CD8-positive, alpha-beta memory T cell (primary cell): ENCODE data around the gene PABPN1. TPM values are rescaled to one million over a fixed set of nuclear protein-coding genes. Genes with fewer than 3 reads are reported as not detected.

Experiments used
- CTCF ChIA-PET: fragments of 350-600 bp; sonication (Branson Sonifier 250); formaldehyde crosslinking; loops from one replicate; lab custom pipeline; 2021; ENCODE audit warnings: antibody characterized with exemption; lab: Charles Lee
- POLR2A ChIA-PET: fragments of 350-600 bp; sonication (Branson Sonifier 250); formaldehyde crosslinking; loops from one replicate; lab custom pipeline; 2021; ENCODE audit warnings: antibody characterized with exemption; lab: Charles Lee
- DNase-seq, 5 donors: peaks; one replicate each; pipeline versions ENCODE4 v3.0.0 to v3.0.0-alpha.2; 2020 to 2022; ENCODE audit warnings: mixed read lengths in 1 of 5
- H3K27ac ChIP-seq: one replicate; pipeline ENCODE4 v1.7.0; 2013; ENCODE audit warnings: low read depth, mild to moderate bottlenecking, low read length, moderate library complexity
- H3K27me3 ChIP-seq: 2 replicates; pipeline ENCODE4 v1.7.0; 2013; ENCODE audit warnings: low read length, mild to moderate bottlenecking; ENCODE audit not compliant: insufficient read depth, poor library complexity, severe bottlenecking
- H3K36me3 ChIP-seq: 2 replicates; pipeline ENCODE4 v1.7.0; 2013; ENCODE audit warnings: mild to moderate bottlenecking, low read length, moderate library complexity; ENCODE audit not compliant: insufficient read depth
- H3K4me1 ChIP-seq: 2 replicates; pipeline ENCODE4 v1.7.0; 2013; ENCODE audit warnings: mild to moderate bottlenecking, low read length, moderate library complexity; ENCODE audit not compliant: insufficient read depth
- H3K4me3 ChIP-seq: 2 replicates; pipeline ENCODE4 v1.7.0; 2013; ENCODE audit warnings: mild to moderate bottlenecking, low read length
- H3K9me3 ChIP-seq: 2 replicates; pipeline ENCODE4 v1.7.0; 2013; ENCODE audit warnings: mild to moderate bottlenecking, low read length
- H3K27ac Mint-ChIP-seq, 8 donors: one replicate each; pipeline ENCODE4 v1.8.0; 2020 to 2021; ENCODE audit warnings: mixed read lengths in 8 of 8, mild to moderate bottlenecking in 6 of 8, inconsistent platforms in 3 of 8, moderate library complexity in 3 of 8
- H3K27me3 Mint-ChIP-seq, 2 donors: one replicate each; pipeline ENCODE4 v1.8.0; 2020 to 2021; ENCODE audit warnings: mixed read lengths in 2 of 2, mild to moderate bottlenecking in 1 of 2, moderate library complexity in 1 of 2
- H3K36me3 Mint-ChIP-seq, 3 donors: one replicate each; pipeline ENCODE4 v1.8.0; 2020 to 2021; ENCODE audit warnings: mixed read lengths in 3 of 3, inconsistent platforms in 1 of 3, mild to moderate bottlenecking in 1 of 3
- H3K4me1 Mint-ChIP-seq, 3 donors: one replicate each; pipeline ENCODE4 v1.8.0; 2020 to 2021; ENCODE audit warnings: mixed read lengths in 3 of 3, inconsistent platforms in 1 of 3, mild to moderate bottlenecking in 1 of 3
- H3K4me3 Mint-ChIP-seq, 7 donors: one replicate each; pipeline ENCODE4 v1.8.0; 2020 to 2021; ENCODE audit warnings: mixed read lengths in 7 of 7, mild to moderate bottlenecking in 6 of 7, moderate library complexity in 4 of 7, inconsistent platforms in 2 of 7
- H3K9me3 Mint-ChIP-seq, 5 donors: one replicate each; pipeline ENCODE4 v1.8.0; 2020 to 2022; ENCODE audit warnings: mixed read lengths in 5 of 5, mild to moderate bottlenecking in 3 of 5, moderate library complexity in 2 of 5, inconsistent platforms in 1 of 5
- polyA plus RNA-seq: library from polyadenylated mRNA; unstranded; fragments of 300-500 nt; fragmentation: Illumina TruSeq; gene quantifications from one replicate; pipeline ENCODE4 v1.2.3, GENCODE V29; 2021
- total RNA-seq, 2 experiments: library from RNA; stranded (reverse); gene quantifications; one replicate each; pipeline ENCODE4 v1.2.3, GENCODE V29; 2021

Gene PABPN1
- total and polyA plus RNA-seq, 3 experiments from 2014 or later = 125 to 308 (median 308) TPM

- Mint-ChIP-seq H3K27ac (peak within 1 kb of the TSS; percentile 92 to 100 (median 99)), H3K4me1 (peaks cover 17 to 30% (median 28%) of the 10 kb centered on the region in 3 donors), H3K4me3 (peak within 1 kb of the TSS; percentile 95 to 99 (median 97)), H3K27me3 (peaks cover 16 to 20% of the 10 kb centered on the region in 2 donors), H3K36me3 (peaks cover 0 to 14% (median 0%) of the 10 kb centered on the region in 3 donors), H3K9me3 (no peaks in the 10 kb centered on the region)
- Histone ChIP-seq H3K27me3 (peaks cover 10% of the 10 kb centered on the region), H3K9me3 (no peaks in the 10 kb centered on the region), H3K27ac (peak within 1 kb of the TSS; percentile 96), H3K36me3 (peaks cover 5% of the 10 kb centered on the region), H3K4me3 (peak within 1 kb of the TSS; percentile 96), H3K4me1 (peaks cover 21% of the 10 kb centered on the region)
- ChIA-PET POLR2A (interaction anchor here (0.5 to 5.4 kb wide), 10 partner anchors 10 to 249 kb away, joined by 3 to 146 read pairs (median 6); partner anchors contain the start of genes ACIN1, C14orf119, HOMEZ and PABPN1), CTCF (interaction anchor here (0.9 to 4.3 kb wide), 12 partner anchors 9 to 844 kb away, joined by 3 to 52 read pairs (median 4); partner anchors contain the start of genes ACIN1, C14orf119, HOMEZ and PABPN1)
- peak; percentile 78 to 91 (median 82) for DNase-seq
Measured at GRCh38 chr14:23302290-23303225, 18.7 kb upstream of the PABPN1 start, which contains the start of gene PPP1R3E. TSS of gene PPP1R3E (minus strand) at chr14:23302859. CDS start at chr14:23302576, 283 bp downstream.

DNA sequence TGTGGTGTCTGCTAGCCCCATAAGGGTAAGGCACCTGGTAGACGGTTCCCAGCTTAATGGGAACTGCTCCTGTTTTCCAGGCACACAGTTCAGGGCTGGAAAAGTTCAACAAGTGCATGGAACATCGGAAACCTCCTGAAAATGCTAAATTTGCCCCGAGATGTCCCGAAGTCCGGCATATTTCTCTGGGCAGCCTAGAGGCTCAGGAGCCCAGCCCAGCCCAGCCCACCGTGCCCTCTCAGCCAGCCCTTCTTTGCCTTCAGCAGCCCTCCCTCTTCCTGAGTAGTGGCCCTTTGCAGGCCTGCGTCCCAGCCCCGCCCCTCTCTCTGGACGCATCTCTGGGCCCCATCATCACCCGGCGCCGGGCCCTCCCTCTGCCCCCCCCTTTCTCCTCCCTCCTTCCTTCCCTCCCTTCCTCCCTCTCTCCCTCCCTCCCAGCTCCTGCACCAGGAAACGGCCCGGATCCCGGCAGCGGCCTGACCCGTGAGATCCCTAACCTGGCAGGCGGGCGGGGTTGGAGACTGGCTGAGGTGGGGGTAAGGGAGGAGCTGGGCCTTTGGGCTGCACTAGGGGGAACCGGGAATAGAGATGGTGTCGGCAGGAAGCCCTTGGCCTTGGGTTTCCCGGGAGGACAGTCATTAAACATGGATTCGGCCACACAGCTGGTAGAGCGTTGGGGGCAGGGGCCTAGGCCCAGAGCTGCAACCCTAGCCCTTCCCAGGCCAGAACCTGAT lies 14.7 kb upstream of the PABPN1 start, which contains the start of gene BCL2L2:
TSS of gene BCL2L2 (plus strand) at position 422 of the 734 bp plus-strand sequence. CDS start 935 bp downstream, outside the sequence.
- peaks cover 18 to 52% of the 10 kb centered on the region in 2 donors for H3K27me3 Mint-ChIP-seq
- Histone ChIP-seq H3K4me3 (no peak within 1 kb of the TSS), H3K36me3 (no peaks in the 10 kb centered on the region), H3K27me3 (peaks cover 12% of the 10 kb centered on the region), H3K4me1 (peaks cover 8% of the 10 kb centered on the region), H3K9me3 (no peaks in the 10 kb centered on the region), H3K27ac (peak within 1 kb of the TSS; percentile 71)
- peaks cover 0 to 4% (median 3%) of the 10 kb centered on the region in 3 donors for H3K36me3 Mint-ChIP-seq
- ChIA-PET POLR2A (interaction anchor here (0.6 to 1.0 kb wide), 2 partner anchors 9 to 15 kb away, joined by 3 to 5 read pairs; no protein-coding TSS in a partner anchor), CTCF (interaction anchor here (1.2 kb wide), 1 partner anchor 14 kb away, joined by 5 read pairs; the partner anchor contains the start of gene PABPN1)
- H3K4me3 Mint-ChIP-seq = peak within 1 kb of the TSS in 1 of 7 donors; percentile 32
- no peaks in the 10 kb centered on the region for H3K9me3 Mint-ChIP-seq
- no peak for DNase-seq
- H3K4me1 Mint-ChIP-seq = peaks cover 5 to 12% (median 9%) of the 10 kb centered on the region in 3 donors
- no peak within 1 kb of the TSS for H3K27ac Mint-ChIP-seq

DNA sequence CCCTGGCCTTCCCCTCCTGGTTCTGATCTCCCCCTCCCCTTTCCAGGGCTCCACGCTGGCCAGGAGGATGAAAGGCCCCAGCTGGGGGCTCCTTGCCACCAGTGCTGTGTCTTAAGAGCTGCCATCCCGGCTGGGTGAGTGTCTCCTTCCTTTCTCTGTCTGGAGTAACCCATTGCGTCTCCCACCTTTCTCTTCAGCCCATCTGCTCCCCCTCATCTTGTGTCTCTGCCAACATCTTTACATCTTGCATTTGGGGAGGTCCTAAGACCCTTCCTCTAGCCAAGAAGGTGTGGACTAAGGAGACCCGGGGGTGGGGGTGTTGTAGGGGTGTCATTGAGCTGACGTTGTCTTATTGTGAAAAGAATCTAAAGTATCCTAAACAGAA lies 14.1 kb upstream of the PABPN1 start:
- H3K4me3 ChIP-seq = no peak overlapping the region
- Mint-ChIP-seq H3K27ac (no peak overlapping the region), H3K4me3 (peak overlapping the region in 1 of 7 donors; percentile 15), H3K9me3 (no peaks in the 10 kb centered on the region), H3K36me3 (peaks cover 0 to 4% (median 3%) of the 10 kb centered on the region in 3 donors), H3K27me3 (peaks cover 18 to 52% of the 10 kb centered on the region in 2 donors), H3K4me1 (peaks cover 5 to 12% (median 9%) of the 10 kb centered on the region in 3 donors)
- peak overlapping the region; percentile 71 for H3K27ac ChIP-seq
- H3K36me3 ChIP-seq = no peaks in the 10 kb centered on the region
- peaks cover 12% of the 10 kb centered on the region for H3K27me3 ChIP-seq
- no peak for DNase-seq
- POLR2A ChIA-PET = interaction anchor here (1.0 kb wide), 1 partner anchor 15 kb away, joined by 3 read pairs; no protein-coding TSS in a partner anchor
- H3K4me1 ChIP-seq = peaks cover 8% of the 10 kb centered on the region
- CTCF ChIA-PET = interaction anchor here (1.2 kb wide), 1 partner anchor 14 kb away, joined by 5 read pairs; the partner anchor contains the start of gene PABPN1
- no peaks in the 10 kb centered on the region for H3K9me3 ChIP-seq

DNA sequence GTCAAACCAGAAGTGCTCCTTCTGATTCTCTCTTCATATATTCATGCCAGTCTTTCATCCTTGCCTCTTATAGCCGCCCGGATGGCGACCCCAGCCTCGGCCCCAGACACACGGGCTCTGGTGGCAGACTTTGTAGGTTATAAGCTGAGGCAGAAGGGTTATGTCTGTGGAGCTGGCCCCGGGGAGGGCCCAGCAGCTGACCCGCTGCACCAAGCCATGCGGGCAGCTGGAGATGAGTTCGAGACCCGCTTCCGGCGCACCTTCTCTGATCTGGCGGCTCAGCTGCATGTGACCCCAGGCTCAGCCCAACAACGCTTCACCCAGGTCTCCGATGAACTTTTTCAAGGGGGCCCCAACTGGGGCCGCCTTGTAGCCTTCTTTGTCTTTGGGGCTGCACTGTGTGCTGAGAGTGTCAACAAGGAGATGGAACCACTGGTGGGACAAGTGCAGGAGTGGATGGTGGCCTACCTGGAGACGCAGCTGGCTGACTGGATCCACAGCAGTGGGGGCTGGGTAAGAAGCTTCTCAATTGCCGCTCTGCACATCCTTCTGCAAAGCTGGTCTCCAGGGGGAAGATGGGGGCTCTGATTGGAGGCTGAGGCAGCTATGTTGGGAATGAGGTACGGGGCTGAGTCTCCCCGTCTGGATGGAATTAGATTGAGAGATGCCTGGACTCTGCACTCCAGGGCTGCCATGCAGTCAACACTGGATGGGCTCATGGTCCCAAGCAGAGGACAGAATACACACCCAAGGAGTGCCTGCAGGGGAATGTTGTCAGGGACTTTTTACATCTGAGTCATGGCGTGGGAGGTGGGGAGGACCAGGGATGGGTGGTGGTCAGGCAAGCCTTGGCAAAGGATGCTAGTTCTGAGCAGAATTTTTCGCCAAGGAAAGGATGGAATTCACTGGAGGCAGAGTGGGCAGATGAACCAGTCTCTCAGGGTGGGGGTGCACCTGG lies 13.3 kb upstream of the PABPN1 start:
- peaks cover 8% of the 10 kb centered on the region for H3K4me1 ChIP-seq
- no peaks in the 10 kb centered on the region for H3K9me3 ChIP-seq
- no peak for DNase-seq
- Mint-ChIP-seq H3K36me3 (peaks cover 0 to 4% (median 0%) of the 10 kb centered on the region in 3 donors), H3K4me3 (peak overlapping the region in 1 of 7 donors; percentile 15), H3K9me3 (no peaks in the 10 kb centered on the region), H3K27ac (peak overlapping the region in 2 of 8 donors; percentile 27 to 63), H3K4me1 (peaks cover 2 to 6% (median 3%) of the 10 kb centered on the region in 3 donors), H3K27me3 (peaks cover 19 to 55% of the 10 kb centered on the region in 2 donors)
- CTCF ChIA-PET = interaction anchor here (1.2 to 1.6 kb wide), 2 partner anchors 13 to 72 kb away, joined by 4 to 5 read pairs; partner anchors contain the start of gene PABPN1
- no peak overlapping the region for H3K4me3 ChIP-seq
- no peaks in the 10 kb centered on the region for H3K36me3 ChIP-seq
- H3K27me3 ChIP-seq = peaks cover 12% of the 10 kb centered on the region
- H3K27ac ChIP-seq = peak overlapping the region; percentile 71
- POLR2A ChIA-PET = interaction anchor here (1.0 kb wide), 1 partner anchor 14 kb away, joined by 3 read pairs; no protein-coding TSS in a partner anchor

- H3K4me1 Mint-ChIP-seq = no peaks in the 10 kb centered on the region
- ChIA-PET POLR2A (no interaction called here), CTCF (interaction anchor here (0.9 to 1.6 kb wide), 2 partner anchors 10 to 71 kb away, joined by 3 to 4 read pairs; no protein-coding TSS in a partner anchor)
- peaks cover 19 to 55% of the 10 kb centered on the region in 2 donors for H3K27me3 Mint-ChIP-seq
- Histone ChIP-seq H3K4me1 (no peaks in the 10 kb centered on the region), H3K27ac (no peak overlapping the region), H3K9me3 (no peaks in the 10 kb centered on the region), H3K27me3 (peaks cover 12% of the 10 kb centered on the region), H3K36me3 (no peaks in the 10 kb centered on the region), H3K4me3 (no peak overlapping the region)
- no peaks in the 10 kb centered on the region for H3K9me3 Mint-ChIP-seq
- H3K36me3 Mint-ChIP-seq = peaks cover 0 to 4% (median 0%) of the 10 kb centered on the region in 3 donors
- H3K4me3 Mint-ChIP-seq = peak overlapping the region in 1 of 7 donors; percentile 33
- DNase-seq = no peak
- peak overlapping the region in 2 of 8 donors; percentile 21 to 88 for H3K27ac Mint-ChIP-seq
Measured at GRCh38 chr14:23308721-23309445, 12.4 kb upstream of the PABPN1 start.

- Mint-ChIP-seq H3K9me3 (no peaks in the 10 kb centered on the region), H3K4me3 (no peak overlapping the region), H3K4me1 (no peaks in the 10 kb centered on the region), H3K36me3 (peaks cover 0 to 4% (median 0%) of the 10 kb centered on the region in 3 donors), H3K27ac (peak overlapping the region in 1 of 8 donors; percentile 50), H3K27me3 (peaks cover 17 to 50% of the 10 kb centered on the region in 2 donors)
- Histone ChIP-seq H3K27me3 (peaks cover 12% of the 10 kb centered on the region), H3K4me1 (no peaks in the 10 kb centered on the region), H3K9me3 (no peaks in the 10 kb centered on the region), H3K27ac (no peak overlapping the region), H3K4me3 (no peak overlapping the region), H3K36me3 (no peaks in the 10 kb centered on the region)
- DNase-seq = no peak
- ChIA-PET POLR2A (interaction anchor here (1.0 kb wide), 1 partner anchor 11 kb away, joined by 4 read pairs; the partner anchor contains the start of gene PABPN1), CTCF (interaction anchor here (0.7 to 2.2 kb wide), 3 partner anchors 8 to 14 kb away, joined by 3 to 5 read pairs (median 5); partner anchors contain the start of gene PPP1R3E)
Measured at GRCh38 chr14:23310546-23310945, 10.7 kb upstream of the PABPN1 start.
